ENCODE data around the gene CDT1.
A peak's percentile ranks its signal among the peaks of the same experiment; 100 is the strongest.

The CDT1 gene

DNA sequence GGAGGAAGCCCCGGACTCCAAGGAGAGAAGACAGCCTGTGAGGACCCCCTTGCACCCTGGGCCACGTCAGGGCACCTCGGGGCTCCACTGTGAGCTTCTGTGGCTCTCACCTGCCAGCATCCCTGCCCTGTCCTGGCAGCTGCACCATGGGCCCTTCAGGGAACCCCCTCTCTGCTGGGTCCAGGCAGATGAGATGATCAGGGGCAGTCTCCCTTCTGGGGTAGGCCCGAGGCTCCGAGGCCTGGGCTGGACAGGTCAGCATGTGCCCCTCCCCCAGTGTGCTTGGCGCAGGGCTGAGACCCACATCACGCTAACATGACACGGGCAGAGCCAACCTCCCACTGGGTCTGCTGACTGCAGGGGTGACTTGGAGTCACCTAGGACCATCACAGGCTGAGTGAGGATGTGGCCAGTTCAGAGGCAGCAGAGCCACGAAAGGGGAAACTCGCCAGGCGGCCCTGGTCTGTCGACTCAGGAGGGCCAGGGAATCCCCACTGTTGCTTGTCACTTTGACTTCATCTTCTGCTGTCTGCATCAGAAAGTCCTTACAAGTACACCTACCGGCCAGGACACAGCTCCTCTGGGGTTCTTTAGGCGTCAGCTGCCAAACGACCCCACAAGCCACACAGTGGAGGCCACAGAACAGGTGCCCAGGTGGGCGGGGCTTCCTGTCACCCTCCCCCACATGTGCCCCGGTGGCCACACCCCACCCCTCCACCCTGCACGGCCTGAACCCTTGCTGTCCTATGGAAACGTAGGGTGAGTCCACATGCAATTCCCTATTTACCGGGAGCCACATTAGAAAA lies 50.9 kb downstream of the CDT1 start:
- Histone ChIP-seq H3K9me3 (ENCODE audit: severe bottlenecking) (no peaks in the 10 kb centered on the region), H3K4me1 (ENCODE audit: insufficient read depth, poor library complexity, severe bottlenecking) (no peaks in the 10 kb centered on the region), H3K27me3 (ENCODE audit: insufficient read depth, poor library complexity, severe bottlenecking) (no peaks in the 10 kb centered on the region), H3K27ac (ENCODE audit: poor library complexity, severe bottlenecking) (no peak overlapping the region), H3K4me3 (ENCODE audit: severe bottlenecking) (no peak overlapping the region), H3K36me3 (ENCODE audit: low read depth) (peaks cover 11% of the 10 kb centered on the region)
- no peak for ATAC-seq (ENCODE audit: low read depth)
- TF ChIP-seq, protein P1, sequence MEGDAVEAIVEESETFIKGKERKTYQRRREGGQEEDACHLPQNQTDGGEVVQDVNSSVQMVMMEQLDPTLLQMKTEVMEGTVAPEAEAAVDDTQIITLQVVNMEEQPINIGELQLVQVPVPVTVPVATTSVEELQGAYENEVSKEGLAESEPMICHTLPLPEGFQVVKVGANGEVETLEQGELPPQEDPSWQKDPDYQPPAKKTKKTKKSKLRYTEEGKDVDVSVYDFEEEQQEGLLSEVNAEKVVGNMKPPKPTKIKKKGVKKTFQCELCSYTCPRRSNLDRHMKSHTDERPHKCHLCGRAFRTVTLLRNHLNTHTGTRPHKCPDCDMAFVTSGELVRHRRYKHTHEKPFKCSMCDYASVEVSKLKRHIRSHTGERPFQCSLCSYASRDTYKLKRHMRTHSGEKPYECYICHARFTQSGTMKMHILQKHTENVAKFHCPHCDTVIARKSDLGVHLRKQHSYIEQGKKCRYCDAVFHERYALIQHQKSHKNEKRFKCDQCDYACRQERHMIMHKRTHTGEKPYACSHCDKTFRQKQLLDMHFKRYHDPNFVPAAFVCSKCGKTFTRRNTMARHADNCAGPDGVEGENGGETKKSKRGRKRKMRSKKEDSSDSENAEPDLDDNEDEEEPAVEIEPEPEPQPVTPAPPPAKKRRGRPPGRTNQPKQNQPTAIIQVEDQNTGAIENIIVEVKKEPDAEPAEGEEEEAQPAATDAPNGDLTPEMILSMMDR (IDR thresholded peaks at IDR 0.05; ENCODE audit: poor library complexity, severe bottlenecking), result no peak
- no peak for DNase-seq (ENCODE audit: low spot score)

DNA sequence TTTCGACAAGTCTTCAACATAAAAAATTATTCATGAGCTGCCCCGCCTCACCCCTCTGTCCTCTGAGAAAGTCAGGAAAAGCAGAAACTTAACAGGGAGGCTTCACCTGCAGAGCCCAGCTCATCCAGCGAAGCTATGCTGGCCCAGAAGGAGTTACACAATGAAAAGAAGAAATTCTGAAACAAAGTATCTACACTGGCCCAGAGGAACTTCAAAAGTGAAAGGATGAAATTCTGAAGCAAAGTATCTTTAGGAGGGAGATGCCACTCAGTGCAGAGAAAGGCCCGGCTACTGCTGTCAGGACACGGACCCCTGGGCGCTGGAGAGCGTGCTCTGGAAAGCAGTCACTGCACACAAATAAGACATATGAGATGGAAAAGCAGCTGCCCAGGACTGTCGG lies 51.6 kb downstream of the CDT1 start:
- Histone ChIP-seq H3K36me3 (ENCODE audit: low read depth) (peaks cover 17% of the 10 kb centered on the region), H3K4me1 (ENCODE audit: insufficient read depth, poor library complexity, severe bottlenecking) (no peaks in the 10 kb centered on the region), H3K27ac (ENCODE audit: poor library complexity, severe bottlenecking) (no peak overlapping the region), H3K27me3 (ENCODE audit: insufficient read depth, poor library complexity, severe bottlenecking) (no peaks in the 10 kb centered on the region), H3K9me3 (ENCODE audit: severe bottlenecking) (no peaks in the 10 kb centered on the region), H3K4me3 (ENCODE audit: severe bottlenecking) (no peak overlapping the region)
- no peak for DNase-seq (ENCODE audit: low spot score)
- TF ChIP-seq, protein P1 (IDR thresholded peaks at IDR 0.05; ENCODE audit: poor library complexity, severe bottlenecking), result no peak
- ATAC-seq (ENCODE audit: low read depth), result no peak

DNA sequence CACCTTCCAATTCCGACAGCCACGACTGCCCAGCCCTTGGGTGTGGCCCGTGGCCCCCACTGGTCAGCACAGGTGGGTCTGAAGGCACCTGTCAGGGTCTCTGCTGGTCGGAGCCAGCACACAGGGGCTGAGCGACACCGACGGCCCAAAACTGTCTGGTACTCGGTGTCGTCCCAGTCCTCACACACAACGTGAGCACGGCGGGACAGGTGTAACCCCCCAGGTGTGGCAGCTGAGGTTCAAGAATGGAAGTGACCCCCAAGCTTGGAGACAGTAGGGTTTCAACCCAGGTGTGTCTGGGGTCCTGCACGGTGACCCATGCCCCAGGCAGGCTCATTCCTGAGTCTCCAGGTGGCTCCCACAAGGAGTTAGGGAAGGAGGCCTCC lies 52.1 kb downstream of the CDT1 start:
- Histone ChIP-seq H3K27ac (ENCODE audit: poor library complexity, severe bottlenecking) (no peak overlapping the region), H3K27me3 (ENCODE audit: insufficient read depth, poor library complexity, severe bottlenecking) (no peaks in the 10 kb centered on the region), H3K9me3 (ENCODE audit: severe bottlenecking) (no peaks in the 10 kb centered on the region), H3K4me1 (ENCODE audit: insufficient read depth, poor library complexity, severe bottlenecking) (no peaks in the 10 kb centered on the region), H3K36me3 (ENCODE audit: low read depth) (peaks cover 20% of the 10 kb centered on the region), H3K4me3 (ENCODE audit: severe bottlenecking) (peak overlapping the region; percentile 89)
- TF ChIP-seq, protein P1 (IDR thresholded peaks at IDR 0.05; ENCODE audit: poor library complexity, severe bottlenecking), result no peak
- DNase-seq (ENCODE audit: low spot score), result no peak
- ATAC-seq (ENCODE audit: low read depth), result no peak

DNA sequence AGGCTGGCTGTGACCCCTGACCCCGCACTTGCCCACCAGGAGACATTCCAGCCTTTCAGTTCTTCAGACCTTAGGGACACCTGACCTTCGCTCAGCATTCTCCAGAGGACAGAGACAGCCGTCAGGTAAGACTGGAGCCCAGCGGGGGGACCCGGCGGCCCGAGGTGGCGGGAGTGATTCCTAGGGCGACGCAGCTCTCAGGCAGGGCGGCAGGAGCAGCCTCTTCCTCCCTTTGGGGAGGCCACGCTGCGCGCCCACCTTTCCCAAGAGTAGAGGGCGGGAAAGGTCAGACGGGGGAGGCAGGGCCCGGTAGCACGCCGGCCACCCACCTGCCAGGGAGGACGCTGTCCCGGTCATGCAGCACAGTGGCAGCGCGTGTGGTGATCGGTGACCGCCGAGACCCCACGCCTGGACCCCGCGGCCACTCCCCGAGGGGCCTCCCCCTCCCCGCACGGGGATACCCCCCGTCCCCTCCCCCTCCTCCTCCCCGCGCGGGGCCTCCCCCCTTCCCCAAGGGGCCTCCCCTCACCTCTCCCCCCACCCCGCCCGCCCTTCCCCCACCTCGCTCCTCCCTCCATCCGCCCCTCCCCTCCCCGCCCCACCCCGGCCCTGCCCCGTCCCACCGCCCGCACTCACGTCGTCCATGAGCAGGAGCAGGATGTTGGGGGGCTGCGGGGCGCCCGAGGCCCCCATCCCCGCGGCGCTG lies 52.7 kb downstream of the CDT1 start:
- Histone ChIP-seq H3K9me3 (ENCODE audit: severe bottlenecking) (no peaks in the 10 kb centered on the region), H3K27ac (ENCODE audit: poor library complexity, severe bottlenecking) (no peak overlapping the region), H3K36me3 (ENCODE audit: low read depth) (peaks cover 24% of the 10 kb centered on the region)

More for the DNA sequence above, 52.7 kb downstream of the CDT1 start:
- ATAC-seq (ENCODE audit: low read depth), result peak; percentile 49
- H3K4me3 ChIP-seq (ENCODE audit: severe bottlenecking), result peak overlapping the region; percentile 89
- no peaks in the 10 kb centered on the region for H3K27me3 ChIP-seq (ENCODE audit: insufficient read depth, poor library complexity, severe bottlenecking)
- TF ChIP-seq, protein P1 (IDR thresholded peaks at IDR 0.05; ENCODE audit: poor library complexity, severe bottlenecking), result no peak
- DNase-seq (ENCODE audit: low spot score), result no peak
- no peaks in the 10 kb centered on the region for H3K4me1 ChIP-seq (ENCODE audit: insufficient read depth, poor library complexity, severe bottlenecking)

Measured in RWPE2 (cell line).